ENCODE results near the gene PNPLA6.
A peak's percentile ranks its signal among the peaks of the same experiment; 100 is the strongest.
"Not testable (repeated sequence)": the region's sequence is repeated elsewhere in the genome, so short reads cannot be mapped to it uniquely, and the experiment has no call there.

The PNPLA6 gene

DNA sequence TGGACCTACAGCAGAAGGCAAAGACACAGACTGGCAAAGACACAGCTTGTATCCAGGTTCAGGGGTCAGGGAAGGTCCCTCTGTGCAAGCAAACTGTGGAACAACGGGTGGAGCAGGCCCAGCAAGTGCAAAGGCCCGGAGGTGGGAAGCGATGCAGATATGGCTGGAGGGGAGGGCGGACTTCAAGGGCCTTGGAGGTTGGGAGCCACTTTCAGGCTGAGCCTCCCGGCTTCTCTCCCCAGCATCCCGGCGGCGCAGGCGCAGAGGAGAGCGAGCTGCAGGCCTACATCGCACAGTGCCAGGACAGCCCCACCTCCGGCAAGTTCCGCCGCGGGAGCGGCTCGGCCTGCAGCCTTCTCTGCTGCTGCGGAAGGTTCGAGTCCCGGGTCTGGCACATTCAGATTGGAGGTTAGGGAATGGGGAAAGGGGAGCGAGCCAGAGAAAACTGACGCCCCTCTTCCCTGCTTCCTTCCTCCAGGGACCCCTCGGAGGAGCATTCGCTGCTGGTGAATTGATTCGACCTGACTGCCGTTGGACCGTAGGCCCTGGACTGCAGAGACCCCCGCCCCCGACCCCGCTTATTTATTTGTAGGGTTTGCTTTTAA is 2.1 kb upstream of the PNPLA6 start:
- DNase-seq (ENCODE audit: low spot score), result no peak

DNA sequence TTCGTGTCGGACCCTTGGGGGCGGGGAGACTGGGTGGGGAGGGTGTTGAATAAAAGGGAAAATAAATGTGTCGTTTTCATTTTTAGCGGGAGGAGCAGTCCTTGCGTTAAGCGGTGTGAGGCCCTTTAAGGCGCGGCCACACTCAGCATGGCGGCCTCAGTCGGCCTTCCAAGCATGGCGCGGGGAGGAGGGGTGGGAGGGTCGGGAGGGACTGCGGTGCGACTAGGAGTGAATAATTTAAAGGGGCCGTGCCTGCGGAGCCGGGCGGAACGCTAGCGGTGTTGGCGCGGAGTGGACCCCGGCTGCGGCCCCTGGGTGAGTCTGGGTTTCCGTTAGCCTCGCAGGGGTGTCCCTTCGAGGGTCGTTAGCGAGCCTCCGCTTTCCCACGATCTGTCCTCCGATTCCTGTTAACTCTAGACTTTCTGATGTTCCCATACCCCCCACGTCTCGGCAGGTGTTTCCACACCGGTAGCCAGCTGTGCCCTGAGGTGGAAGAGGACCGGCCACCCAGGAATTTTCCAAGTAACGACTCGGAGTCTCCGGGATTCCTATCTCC is 1.5 kb upstream of the PNPLA6 start:
- DNase-seq (ENCODE audit: low spot score), result peak; percentile 86

GRCh38 chr19:7534531-7535046 is 928 bp upstream of the PNPLA6 start:
- DNase-seq (ENCODE audit: low spot score), result no peak

DNA sequence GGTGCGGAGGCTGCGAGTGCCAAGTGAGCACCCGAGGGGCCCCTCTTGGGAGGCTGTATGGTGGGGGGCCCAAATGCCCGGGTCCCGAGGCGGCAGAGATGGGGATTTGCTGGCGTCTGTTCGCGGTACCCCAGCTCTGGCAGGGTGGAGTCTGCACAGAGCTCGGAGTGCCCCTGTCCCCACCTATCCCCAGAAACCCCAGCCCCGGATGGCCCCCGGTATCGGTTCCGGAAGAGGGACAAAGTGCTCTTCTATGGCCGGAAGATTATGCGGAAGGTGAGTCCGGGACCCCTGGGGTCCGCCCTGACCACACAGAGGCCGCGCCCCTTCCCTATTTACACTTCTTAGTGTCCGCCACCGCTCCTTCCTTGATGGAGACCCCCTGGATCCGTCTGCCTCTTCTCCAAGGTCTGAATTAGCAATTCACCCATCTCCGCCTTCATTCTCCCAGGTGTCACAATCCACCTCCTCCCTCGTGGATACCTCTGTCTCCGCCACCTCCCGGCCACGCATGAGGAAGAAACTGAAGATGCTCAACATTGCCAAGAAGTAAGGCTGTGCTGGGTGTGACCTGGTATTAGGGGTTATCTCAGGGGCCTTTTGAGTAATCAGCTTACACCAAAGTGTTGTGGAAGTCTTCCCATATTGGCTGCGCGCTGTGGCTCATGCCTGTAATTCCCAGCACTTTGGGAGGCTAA is 630 bp downstream of the PNPLA6 start:
- DNase-seq (ENCODE audit: low spot score), result no peak

DNA sequence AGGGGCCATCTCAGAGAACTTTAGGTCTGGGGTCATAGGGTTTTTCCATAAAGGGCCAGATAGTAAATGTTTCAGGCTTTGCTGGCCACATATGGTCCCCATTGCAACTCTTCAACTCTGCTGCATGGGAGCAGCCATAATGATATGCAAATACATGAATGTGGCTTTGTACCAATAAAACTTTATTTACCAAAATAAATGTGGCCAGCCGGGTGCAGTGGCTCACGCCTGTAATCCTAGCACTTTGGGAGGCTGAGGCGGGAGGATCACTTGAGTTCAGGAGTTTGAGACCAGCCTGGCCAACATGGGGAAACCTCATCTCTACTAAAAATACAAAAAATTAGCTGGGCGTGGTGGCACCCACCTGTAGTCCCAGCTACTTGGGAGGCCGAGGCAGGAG is 3.5 kb downstream of the PNPLA6 start:
- DNase-seq (ENCODE audit: low spot score), result not testable (repeated sequence)

DNA sequence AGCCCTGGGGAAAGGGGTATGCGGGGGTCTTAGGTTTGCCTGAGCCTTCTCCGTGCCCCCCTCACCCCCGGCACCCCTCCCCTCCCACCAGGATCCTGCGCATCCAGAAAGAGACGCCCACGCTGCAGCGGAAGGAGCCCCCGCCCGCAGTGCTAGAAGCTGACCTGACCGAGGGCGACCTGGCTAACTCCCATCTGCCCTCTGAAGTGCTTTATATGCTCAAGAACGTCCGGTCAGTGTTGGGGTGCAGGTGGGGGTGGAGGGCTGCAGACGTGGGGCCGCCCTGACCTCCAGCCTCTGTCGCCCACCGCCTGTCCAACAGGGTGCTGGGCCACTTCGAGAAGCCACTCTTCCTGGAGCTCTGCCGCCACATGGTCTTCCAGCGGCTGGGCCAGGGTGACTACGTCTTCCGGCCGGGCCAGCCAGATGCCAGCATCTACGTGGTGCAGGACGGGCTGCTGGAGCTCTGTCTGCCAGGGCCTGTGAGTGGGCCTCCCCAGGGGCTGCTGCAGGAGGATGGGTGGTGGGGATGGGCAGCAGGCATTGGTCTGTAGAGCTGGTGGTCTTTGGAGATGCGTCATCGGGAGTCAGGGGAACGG is 4.4 kb downstream of the PNPLA6 start:
- DNase-seq (ENCODE audit: low spot score), result no peak

DNA sequence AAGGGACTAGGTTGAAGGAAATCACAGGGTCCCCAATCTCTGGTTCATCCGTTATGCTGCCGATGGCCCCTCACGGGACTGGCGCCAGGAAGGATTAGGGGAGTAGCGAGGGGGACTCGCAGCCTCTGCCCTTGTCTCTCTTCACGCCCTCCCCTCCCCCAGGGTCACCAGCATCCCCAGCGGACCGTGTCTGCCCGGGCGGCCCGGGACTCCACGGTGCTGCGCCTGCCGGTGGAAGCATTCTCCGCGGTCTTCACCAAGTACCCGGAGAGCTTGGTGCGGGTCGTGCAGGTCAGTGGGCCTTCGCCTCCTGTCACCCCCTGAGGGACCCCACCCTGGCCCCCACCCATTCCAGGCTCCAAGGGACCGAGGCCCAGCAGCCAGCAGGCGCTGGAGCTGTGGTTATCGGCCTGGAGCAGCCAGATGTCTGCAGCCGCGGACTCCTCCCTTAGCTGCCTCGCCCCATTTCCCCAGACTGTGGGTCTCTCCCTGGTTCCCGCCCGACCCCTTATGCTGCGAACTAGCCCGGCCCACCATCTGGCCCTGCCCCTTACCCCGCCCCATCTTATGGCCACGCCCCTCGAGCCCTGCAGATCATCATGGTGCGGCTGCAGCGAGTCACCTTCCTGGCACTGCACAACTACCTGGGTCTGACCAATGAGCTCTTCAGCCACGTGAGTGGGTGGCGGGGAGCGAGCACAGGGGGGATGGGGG is 5.4 kb downstream of the PNPLA6 start:
- no peak for DNase-seq (ENCODE audit: low spot score)

DNA sequence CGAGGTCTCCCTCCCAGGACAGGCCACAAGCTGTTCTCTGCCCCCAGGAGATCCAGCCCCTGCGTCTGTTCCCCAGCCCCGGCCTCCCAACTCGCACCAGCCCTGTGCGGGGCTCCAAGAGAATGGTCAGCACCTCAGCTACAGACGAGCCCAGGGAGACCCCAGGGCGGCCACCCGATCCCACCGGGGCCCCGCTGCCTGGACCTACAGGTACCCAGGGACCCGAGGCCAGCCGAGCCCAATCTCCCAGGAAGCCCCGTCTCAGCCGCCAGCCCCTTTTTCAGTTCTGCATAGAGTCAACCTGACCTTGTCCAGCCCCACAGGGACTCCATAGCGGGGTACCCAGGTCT is 5.9 kb downstream of the PNPLA6 start:
- DNase-seq (ENCODE audit: low spot score), result no peak

- DNase-seq (ENCODE audit: low spot score), result no peak
Measured at GRCh38 chr19:7541828-7542443, 6.4 kb downstream of the PNPLA6 start.

DNA sequence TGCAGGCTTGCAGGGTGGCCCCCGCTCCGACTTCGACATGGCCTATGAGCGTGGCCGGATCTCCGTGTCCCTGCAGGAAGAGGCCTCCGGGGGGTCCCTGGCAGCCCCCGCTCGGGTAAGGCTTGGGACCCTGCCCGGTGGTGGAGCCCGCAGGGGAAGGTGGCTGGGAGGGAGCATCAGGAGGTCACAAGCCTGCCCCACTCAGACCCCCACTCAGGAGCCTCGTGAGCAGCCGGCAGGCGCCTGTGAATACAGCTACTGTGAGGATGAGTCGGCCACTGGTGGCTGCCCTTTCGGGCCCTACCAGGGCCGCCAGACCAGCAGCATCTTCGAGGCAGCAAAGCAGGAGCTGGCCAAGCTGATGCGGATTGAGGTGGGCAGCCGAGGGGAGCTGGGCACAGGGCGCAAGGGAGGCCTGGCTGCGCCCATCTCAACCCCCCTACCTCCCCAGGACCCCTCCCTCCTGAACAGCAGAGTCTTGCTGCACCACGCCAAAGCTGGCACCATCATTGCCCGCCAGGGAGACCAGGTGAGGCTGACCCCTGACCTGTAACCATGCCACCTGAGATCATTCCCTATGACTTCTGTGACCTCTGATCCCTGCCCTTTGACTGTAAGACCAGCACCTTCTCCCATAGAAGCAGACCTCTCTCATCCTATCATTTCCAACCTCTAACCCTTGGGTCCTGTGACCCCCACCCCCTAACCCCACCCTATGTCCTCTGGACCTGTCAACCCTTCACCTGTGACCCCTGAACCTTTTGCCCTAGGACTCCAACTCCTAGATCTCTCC is 7.2 kb downstream of the PNPLA6 start:
- DNase-seq (ENCODE audit: low spot score), result no peak

GRCh38 chr19:7544626-7545025 is 9.1 kb downstream of the PNPLA6 start:
- no peak for DNase-seq (ENCODE audit: low spot score)

DNA sequence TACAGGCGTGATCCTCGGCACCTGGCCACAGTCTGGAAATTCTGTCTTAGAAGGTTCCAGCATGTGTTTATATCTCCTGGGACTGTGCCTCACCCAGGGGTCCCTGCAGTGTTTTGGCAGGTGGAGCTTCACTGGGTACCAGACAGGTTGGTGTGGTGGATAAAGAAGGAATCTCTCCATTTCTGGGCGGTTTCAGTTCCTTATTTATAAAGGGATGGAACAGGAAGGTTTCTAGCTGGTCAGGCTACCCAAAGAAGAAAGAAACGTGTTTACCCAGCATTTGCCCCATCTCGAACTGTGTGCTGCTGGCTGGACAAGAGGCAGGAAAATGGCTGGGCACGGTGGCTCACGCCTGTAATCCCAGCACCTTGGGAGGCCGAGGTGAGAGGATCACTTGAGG is 9.8 kb downstream of the PNPLA6 start:
- no peak for DNase-seq (ENCODE audit: low spot score)

- DNase-seq (ENCODE audit: low spot score), result no peak
Measured at GRCh38 chr19:7545904-7546303, 10.4 kb downstream of the PNPLA6 start.

GRCh38 chr19:7547159-7547558 is 11.6 kb downstream of the PNPLA6 start:
- DNase-seq (ENCODE audit: low spot score), result no peak

- DNase-seq (ENCODE audit: low spot score), result no peak
Measured at GRCh38 chr19:7549429-7550148, 14.1 kb downstream of the PNPLA6 start.

DNA sequence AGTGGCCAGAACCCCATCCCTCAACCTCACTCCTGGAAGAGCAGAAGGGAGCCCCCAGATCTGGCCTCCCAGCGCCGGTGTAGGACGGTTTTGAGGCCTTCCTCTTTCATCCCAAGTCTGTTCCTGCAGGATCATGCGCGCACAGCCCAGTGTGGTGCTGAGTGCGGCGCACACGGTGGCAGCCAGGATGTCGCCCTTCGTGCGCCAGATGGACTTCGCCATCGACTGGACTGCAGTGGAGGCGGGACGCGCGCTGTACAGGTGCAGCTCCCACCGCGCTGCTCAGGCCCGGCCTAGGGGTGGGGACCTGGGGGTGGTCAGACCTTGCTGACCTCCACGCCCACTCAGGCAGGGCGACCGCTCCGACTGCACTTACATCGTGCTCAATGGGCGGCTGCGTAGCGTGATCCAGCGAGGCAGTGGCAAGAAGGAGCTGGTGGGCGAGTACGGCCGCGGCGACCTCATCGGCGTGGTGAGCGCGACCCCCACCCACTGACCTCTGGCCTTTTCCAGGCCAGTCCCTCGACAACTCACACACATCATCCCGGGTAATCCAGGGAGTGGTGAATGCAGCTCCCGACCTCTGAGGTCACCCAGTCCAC is 14.8 kb downstream of the PNPLA6 start:
- DNase-seq (ENCODE audit: low spot score), result no peak

- DNase-seq (ENCODE audit: low spot score), result peak; percentile 49
Measured at GRCh38 chr19:7550987-7551761, 15.7 kb downstream of the PNPLA6 start.

- no peak for DNase-seq (ENCODE audit: low spot score)
Measured at GRCh38 chr19:7552781-7553180, 17.3 kb downstream of the PNPLA6 start.

- no peak for DNase-seq (ENCODE audit: low spot score)
Measured at GRCh38 chr19:7554565-7554964, 19.0 kb downstream of the PNPLA6 start.
